Liver (tissue), 9 donors: ENCODE data around the gene VASH2. TPM values are rescaled to one million over a fixed set of nuclear protein-coding genes. Genes with fewer than 3 reads are reported as not detected.

Experiments used
- DNase-seq: peaks from one replicate; pipeline ENCODE4 v3.0.0-alpha.2; 2017; ENCODE audit warnings: low spot score
- H3K27ac ChIP-seq, 2 donors: one replicate each; pipeline ENCODE4 v1.7.0; 2013; ENCODE audit warnings: inconsistent platforms in 2 of 2, low read length in 2 of 2, control low read depth in 1 of 2, low read depth in 1 of 2, mild to moderate bottlenecking in 1 of 2
- H3K27me3 ChIP-seq, 4 donors: one replicate each; pipeline versions ENCODE4 v1.6.1 to v1.7.0; 2013; ENCODE audit warnings: low read length in 3 of 4, inconsistent platforms in 1 of 4, mild to moderate bottlenecking in 1 of 4, moderate library complexity in 1 of 4; ENCODE audit not compliant: control insufficient read depth in 4 of 4, insufficient read depth in 4 of 4
- H3K36me3 ChIP-seq, 4 donors: one replicate each; pipeline versions ENCODE4 v1.6.1 to v1.7.0; 2013; ENCODE audit warnings: low read length in 3 of 4, mild to moderate bottlenecking in 3 of 4, low read depth in 1 of 4, moderate library complexity in 1 of 4; ENCODE audit not compliant: control insufficient read depth in 4 of 4, insufficient read depth in 3 of 4
- H3K4me1 ChIP-seq, 4 donors: one replicate each; pipeline versions ENCODE4 v1.6.1 to v1.7.0; 2013; ENCODE audit warnings: low read length in 3 of 4, mild to moderate bottlenecking in 3 of 4, moderate library complexity in 1 of 4; ENCODE audit not compliant: control insufficient read depth in 4 of 4, insufficient read depth in 4 of 4
- H3K4me3 ChIP-seq, 3 donors: one replicate each; pipeline versions ENCODE4 v1.6.1 to v1.7.0; 2013; ENCODE audit warnings: low read length in 3 of 3, control low read depth in 1 of 3, low read depth in 1 of 3, mild to moderate bottlenecking in 1 of 3
- H3K9ac ChIP-seq, 2 donors: one replicate each; pipeline ENCODE4 v1.7.0; 2013; ENCODE audit warnings: low read length in 2 of 2, mild to moderate bottlenecking in 2 of 2, moderate library complexity in 2 of 2, control low read depth in 1 of 2, low read depth in 1 of 2
- H3K9me3 ChIP-seq, 4 donors: one replicate each; pipeline versions ENCODE4 v1.6.1 to v1.7.0; 2013; ENCODE audit warnings: low read length in 3 of 4; ENCODE audit not compliant: control insufficient read depth in 4 of 4
- EGR1 ChIP-seq, 2 donors: IDR thresholded peaks; 2 replicates each; pipeline ENCODE4 v1.6.1; 2016 to 2018; ENCODE audit warnings: antibody characterized with exemption in 2 of 2, low read depth in 2 of 2
- FOXA1 ChIP-seq: IDR thresholded peaks from 2 replicates; pipeline ENCODE4 v1.6.1; 2016; ENCODE audit warnings: antibody characterized with exemption
- FOXA2 ChIP-seq: IDR thresholded peaks from 2 replicates; pipeline ENCODE4 v1.6.1; 2016; ENCODE audit warnings: antibody characterized with exemption
- GABPA ChIP-seq, 2 donors: IDR thresholded peaks in 1 of 2; conservative IDR thresholded peaks in 1 of 2; 2 replicates each; pipeline ENCODE4 v1.6.1; 2016; ENCODE audit warnings: antibody characterized with exemption in 2 of 2, mild to moderate bottlenecking in 1 of 2, moderate library complexity in 1 of 2
- HNF4A ChIP-seq, 2 donors: conservative IDR thresholded peaks; 2 replicates each; pipeline ENCODE4 v1.6.1; 2016; ENCODE audit warnings: antibody characterized with exemption in 2 of 2, mild to moderate bottlenecking in 2 of 2
- HNF4G ChIP-seq: IDR thresholded peaks from 2 replicates; pipeline ENCODE4 v1.6.1; 2016; ENCODE audit warnings: antibody characterized with exemption
- JUND ChIP-seq, 2 donors: IDR thresholded peaks; 2 replicates each; pipeline ENCODE4 v1.6.1; 2016; ENCODE audit warnings: antibody characterized with exemption in 2 of 2
- NR2F2 ChIP-seq: IDR thresholded peaks from 2 replicates; pipeline ENCODE4 v1.6.1; 2016; ENCODE audit warnings: antibody characterized with exemption
- RAD21 ChIP-seq, 2 donors: IDR thresholded peaks; 2 replicates each; pipeline ENCODE4 v1.6.1; 2016; ENCODE audit warnings: antibody characterized with exemption in 2 of 2, mild to moderate bottlenecking in 2 of 2
- RXRA ChIP-seq, 2 donors: IDR thresholded peaks; 2 replicates each; pipeline ENCODE4 v1.6.1; 2017 to 2018; ENCODE audit warnings: antibody characterized with exemption in 2 of 2, mild to moderate bottlenecking in 1 of 2
- SP1 ChIP-seq: IDR thresholded peaks from 2 replicates; pipeline ENCODE4 v1.6.1; 2018; ENCODE audit warnings: antibody characterized with exemption, mild to moderate bottlenecking
- TAF1 ChIP-seq: conservative IDR thresholded peaks from 2 replicates; pipeline ENCODE4 v1.6.1; 2016; ENCODE audit warnings: antibody characterized with exemption, mild to moderate bottlenecking
- YY1 ChIP-seq: IDR thresholded peaks from 2 replicates; pipeline ENCODE4 v1.6.1; 2016; ENCODE audit warnings: antibody characterized with exemption, mild to moderate bottlenecking
- WGBS: extraction: QIAGEN DNeasy Blood & Tissue Kit; methylation state at CpG from one replicate; pipeline ENCODE4 v1.1.7; 2013; 5-methylcytosine and 5-hydroxymethylcytosine counted together
- polyA plus RNA-seq, 2 donors: library from polyadenylated mRNA; stranded (reverse) in 1 of 2; unstranded in 1 of 2; fragments of 200-250 nt in 1 of 2; fragments of >200 nt in 1 of 2; fragmentation: Nextera tagmentation in 1 of 2; extraction: Ambion mirVana in 1 of 2; gene quantifications; one replicate each; pipeline versions ENCODE4 v1.2.1 to v1.2.3, GENCODE V29; 2013 to 2015
- total RNA-seq, 2 donors: library from RNA; depleted of rRNA; stranded (reverse); fragments of >200 nt; gene quantifications; one replicate each; pipeline ENCODE4 v1.2.3, GENCODE V29; 2014
- TF ChIP-seq, protein P1 (sequence below): IDR thresholded peaks from 2 replicates; pipeline ENCODE4 v1.6.1; 2016; ENCODE audit warnings: antibody characterized with exemption
- TF ChIP-seq, protein P2 (sequence below): fragments of 150-350 bp; IDR thresholded peaks from 2 replicates; pipeline ENCODE4 v1.5.1; 2017; ENCODE audit warnings: improper control_type of control experiment, low read depth, low read length; ENCODE audit not compliant: missing input control
- TF ChIP-seq, protein P3 (sequence below): IDR thresholded peaks from 2 replicates; pipeline ENCODE4 v1.6.1; 2016; ENCODE audit warnings: antibody characterized with exemption, mild to moderate bottlenecking
- TF ChIP-seq, protein P4 (sequence below): IDR thresholded peaks from 2 replicates; pipeline ENCODE4 v1.6.1; 2016; ENCODE audit warnings: antibody characterized with exemption
- TF ChIP-seq, protein P5 (sequence below): IDR thresholded peaks from 2 replicates; pipeline ENCODE4 v1.6.1; 2016; ENCODE audit warnings: antibody characterized with exemption
- donor health status: healthy.
- donor health status: healthy.
- donor health status: healthy.
- donor health status: healthy.
- donor health status: healthy.

The VASH2 gene
- total and polyA plus RNA-seq, 4 donors = 0.01 to 0.70 (median 0.23) TPM

DNA sequence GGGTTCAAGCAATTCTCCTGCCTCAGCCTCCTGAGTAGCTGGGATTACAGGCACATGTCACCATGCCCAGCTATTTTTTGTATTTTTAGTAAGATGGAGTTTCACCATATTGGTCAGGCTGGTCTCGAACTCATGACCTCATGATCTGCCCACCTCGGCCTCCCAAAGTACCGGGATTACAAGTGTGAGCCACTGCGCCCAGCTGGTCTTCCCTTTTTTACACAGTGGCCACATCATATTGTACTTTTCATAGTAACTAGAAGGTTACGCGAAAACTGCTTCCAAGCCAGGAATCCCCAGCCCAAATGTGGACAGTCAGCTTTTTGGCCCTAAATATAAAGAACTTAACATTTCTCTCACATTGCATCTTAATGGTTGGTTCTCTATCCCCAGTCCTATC is 4.2 kb downstream of the VASH2 start:
- Histone ChIP-seq H3K27me3 (peaks cover 0 to 9% (median 0%) of the 10 kb centered on the region in 4 donors), H3K9me3 (no peaks in the 10 kb centered on the region), H3K9ac (no peak overlapping the region), H3K36me3 (no peaks in the 10 kb centered on the region), H3K27ac (no peak overlapping the region), H3K4me3 (no peak overlapping the region), H3K4me1 (peaks cover 3 to 18% (median 9%) of the 10 kb centered on the region in 4 donors)
- no peak for DNase-seq
- TF ChIP-seq, protein P1, sequence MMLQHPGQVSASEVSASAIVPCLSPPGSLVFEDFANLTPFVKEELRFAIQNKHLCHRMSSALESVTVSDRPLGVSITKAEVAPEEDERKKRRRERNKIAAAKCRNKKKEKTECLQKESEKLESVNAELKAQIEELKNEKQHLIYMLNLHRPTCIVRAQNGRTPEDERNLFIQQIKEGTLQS = no peak
- TF ChIP-seq FOXA1 (no peak), TAF1 (no peak), GABPA (IDR thresholded peaks at IDR 0.05 in 1 of 2, conservative IDR thresholded peaks at IDR 0.05 in 1 of 2) (no peak), HNF4A (conservative IDR thresholded peaks at IDR 0.05) (no peak), FOXA2 (no peak), RXRA (IDR thresholded peaks at IDR 0.05) (no peak)
- TF ChIP-seq, protein P2, sequence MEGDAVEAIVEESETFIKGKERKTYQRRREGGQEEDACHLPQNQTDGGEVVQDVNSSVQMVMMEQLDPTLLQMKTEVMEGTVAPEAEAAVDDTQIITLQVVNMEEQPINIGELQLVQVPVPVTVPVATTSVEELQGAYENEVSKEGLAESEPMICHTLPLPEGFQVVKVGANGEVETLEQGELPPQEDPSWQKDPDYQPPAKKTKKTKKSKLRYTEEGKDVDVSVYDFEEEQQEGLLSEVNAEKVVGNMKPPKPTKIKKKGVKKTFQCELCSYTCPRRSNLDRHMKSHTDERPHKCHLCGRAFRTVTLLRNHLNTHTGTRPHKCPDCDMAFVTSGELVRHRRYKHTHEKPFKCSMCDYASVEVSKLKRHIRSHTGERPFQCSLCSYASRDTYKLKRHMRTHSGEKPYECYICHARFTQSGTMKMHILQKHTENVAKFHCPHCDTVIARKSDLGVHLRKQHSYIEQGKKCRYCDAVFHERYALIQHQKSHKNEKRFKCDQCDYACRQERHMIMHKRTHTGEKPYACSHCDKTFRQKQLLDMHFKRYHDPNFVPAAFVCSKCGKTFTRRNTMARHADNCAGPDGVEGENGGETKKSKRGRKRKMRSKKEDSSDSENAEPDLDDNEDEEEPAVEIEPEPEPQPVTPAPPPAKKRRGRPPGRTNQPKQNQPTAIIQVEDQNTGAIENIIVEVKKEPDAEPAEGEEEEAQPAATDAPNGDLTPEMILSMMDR = no peak
- WGBS = 95% methylated on average over 6 of the region's 6 CpGs

DNA sequence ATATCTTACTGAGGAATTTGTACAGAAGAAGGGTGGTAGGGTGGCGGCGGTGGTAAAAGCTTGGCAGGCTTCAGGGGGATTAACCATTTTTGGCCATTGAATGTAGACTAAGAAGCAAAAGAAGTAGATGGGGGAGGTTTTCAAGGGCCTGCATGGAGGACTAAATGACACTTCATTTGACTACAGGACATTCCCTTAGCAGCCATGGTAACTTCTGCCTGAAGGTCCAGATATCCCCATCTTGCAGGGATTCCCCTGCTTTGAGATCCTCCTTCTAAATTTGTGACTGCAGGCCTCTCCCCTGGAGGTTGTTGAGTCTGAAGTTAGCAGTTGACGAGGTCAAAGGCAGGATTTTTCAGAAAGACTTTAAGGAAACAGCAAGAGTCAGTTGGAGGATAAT is 4.8 kb downstream of the VASH2 start:
- no peak overlapping the region for H3K9ac ChIP-seq
- no peak overlapping the region for H3K4me3 ChIP-seq
- 91% methylated on average over 3 of the region's 3 CpGs for WGBS
- DNase-seq = no peak
- H3K4me1 ChIP-seq = peaks cover 3 to 16% (median 8%) of the 10 kb centered on the region in 4 donors
- H3K9me3 ChIP-seq = no peaks in the 10 kb centered on the region
- H3K27ac ChIP-seq = no peak overlapping the region
- no peak for TF ChIP-seq FOXA2
- no peak for TF ChIP-seq HNF4A (conservative IDR thresholded peaks at IDR 0.05)
- TF ChIP-seq, protein P2 = no peak
- no peak for TF ChIP-seq RXRA (IDR thresholded peaks at IDR 0.05)
- TF ChIP-seq, protein P3, sequence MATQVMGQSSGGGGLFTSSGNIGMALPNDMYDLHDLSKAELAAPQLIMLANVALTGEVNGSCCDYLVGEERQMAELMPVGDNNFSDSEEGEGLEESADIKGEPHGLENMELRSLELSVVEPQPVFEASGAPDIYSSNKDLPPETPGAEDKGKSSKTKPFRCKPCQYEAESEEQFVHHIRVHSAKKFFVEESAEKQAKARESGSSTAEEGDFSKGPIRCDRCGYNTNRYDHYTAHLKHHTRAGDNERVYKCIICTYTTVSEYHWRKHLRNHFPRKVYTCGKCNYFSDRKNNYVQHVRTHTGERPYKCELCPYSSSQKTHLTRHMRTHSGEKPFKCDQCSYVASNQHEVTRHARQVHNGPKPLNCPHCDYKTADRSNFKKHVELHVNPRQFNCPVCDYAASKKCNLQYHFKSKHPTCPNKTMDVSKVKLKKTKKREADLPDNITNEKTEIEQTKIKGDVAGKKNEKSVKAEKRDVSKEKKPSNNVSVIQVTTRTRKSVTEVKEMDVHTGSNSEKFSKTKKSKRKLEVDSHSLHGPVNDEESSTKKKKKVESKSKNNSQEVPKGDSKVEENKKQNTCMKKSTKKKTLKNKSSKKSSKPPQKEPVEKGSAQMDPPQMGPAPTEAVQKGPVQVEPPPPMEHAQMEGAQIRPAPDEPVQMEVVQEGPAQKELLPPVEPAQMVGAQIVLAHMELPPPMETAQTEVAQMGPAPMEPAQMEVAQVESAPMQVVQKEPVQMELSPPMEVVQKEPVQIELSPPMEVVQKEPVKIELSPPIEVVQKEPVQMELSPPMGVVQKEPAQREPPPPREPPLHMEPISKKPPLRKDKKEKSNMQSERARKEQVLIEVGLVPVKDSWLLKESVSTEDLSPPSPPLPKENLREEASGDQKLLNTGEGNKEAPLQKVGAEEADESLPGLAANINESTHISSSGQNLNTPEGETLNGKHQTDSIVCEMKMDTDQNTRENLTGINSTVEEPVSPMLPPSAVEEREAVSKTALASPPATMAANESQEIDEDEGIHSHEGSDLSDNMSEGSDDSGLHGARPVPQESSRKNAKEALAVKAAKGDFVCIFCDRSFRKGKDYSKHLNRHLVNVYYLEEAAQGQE = no peak
- TF ChIP-seq GABPA (IDR thresholded peaks at IDR 0.05 in 1 of 2, conservative IDR thresholded peaks at IDR 0.05 in 1 of 2) = no peak
- TF ChIP-seq RAD21 (IDR thresholded peaks at IDR 0.05) = no peak
- no peak for TF ChIP-seq TAF1
- TF ChIP-seq SP1 = no peak
- TF ChIP-seq, protein P1 = no peak
- no peak for TF ChIP-seq JUND (IDR thresholded peaks at IDR 0.05)
- TF ChIP-seq NR2F2 = no peak
- TF ChIP-seq YY1 = no peak
- no peak for TF ChIP-seq HNF4G
- TF ChIP-seq FOXA1 = no peak
- TF ChIP-seq EGR1 (IDR thresholded peaks at IDR 0.05; ENCODE audit: low read depth in 2 of 2) = no peak
- TF ChIP-seq, protein P4, sequence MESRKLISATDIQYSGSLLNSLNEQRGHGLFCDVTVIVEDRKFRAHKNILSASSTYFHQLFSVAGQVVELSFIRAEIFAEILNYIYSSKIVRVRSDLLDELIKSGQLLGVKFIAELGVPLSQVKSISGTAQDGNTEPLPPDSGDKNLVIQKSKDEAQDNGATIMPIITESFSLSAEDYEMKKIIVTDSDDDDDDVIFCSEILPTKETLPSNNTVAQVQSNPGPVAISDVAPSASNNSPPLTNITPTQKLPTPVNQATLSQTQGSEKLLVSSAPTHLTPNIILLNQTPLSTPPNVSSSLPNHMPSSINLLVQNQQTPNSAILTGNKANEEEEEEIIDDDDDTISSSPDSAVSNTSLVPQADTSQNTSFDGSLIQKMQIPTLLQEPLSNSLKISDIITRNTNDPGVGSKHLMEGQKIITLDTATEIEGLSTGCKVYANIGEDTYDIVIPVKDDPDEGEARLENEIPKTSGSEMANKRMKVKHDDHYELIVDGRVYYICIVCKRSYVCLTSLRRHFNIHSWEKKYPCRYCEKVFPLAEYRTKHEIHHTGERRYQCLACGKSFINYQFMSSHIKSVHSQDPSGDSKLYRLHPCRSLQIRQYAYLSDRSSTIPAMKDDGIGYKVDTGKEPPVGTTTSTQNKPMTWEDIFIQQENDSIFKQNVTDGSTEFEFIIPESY = no peak
- TF ChIP-seq, protein P5, sequence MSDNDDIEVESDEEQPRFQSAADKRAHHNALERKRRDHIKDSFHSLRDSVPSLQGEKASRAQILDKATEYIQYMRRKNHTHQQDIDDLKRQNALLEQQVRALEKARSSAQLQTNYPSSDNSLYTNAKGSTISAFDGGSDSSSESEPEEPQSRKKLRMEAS = no peak
- no peaks in the 10 kb centered on the region for H3K36me3 ChIP-seq
- H3K27me3 ChIP-seq = peaks cover 0 to 5% (median 0%) of the 10 kb centered on the region in 4 donors
